GM12891 (cell line): Measurements from ENCODE around the gene CLIC5.

Source experiments
- PAX5 ChIP-seq: IDR thresholded peaks from 2 replicates; pipeline ENCODE4 v1.6.1; 2011; ENCODE audit warnings: low read length, moderate library complexity, mild to moderate bottlenecking; ENCODE audit not compliant: insufficient read depth, severe bottlenecking
- POLR2A ChIP-seq: IDR thresholded peaks from 2 replicates; pipeline ENCODE4 v1.6.1; 2011; ENCODE audit warnings: low read depth, low read length, control low read depth
- POLR2AphosphoS5 ChIP-seq: IDR thresholded peaks from 2 replicates; pipeline ENCODE4 v1.6.1; 2011; ENCODE audit warnings: low read depth, low read length, control low read depth

GRCh38 chr6:45922728-45923351 is 92.8 kb downstream of the CLIC5 start:
- no peak for TF ChIP-seq POLR2A
- TF ChIP-seq POLR2AphosphoS5 = no peak
- TF ChIP-seq PAX5 = no peak
